KMS-11 (cell line): ENCODE results near the gene HHAT.

ENCODE experiments used
- H2AFZ ChIP-seq: fragments of 200-600 bp; sonication (generic); 2 replicates; pipeline ENCODE4 v1.6.1; 2016; ENCODE audit warnings: antibody characterized with exemption, mixed run types, low read depth
- H3K27ac ChIP-seq: fragments of 200-600 bp; sonication (generic); 2 replicates; pipeline ENCODE4 v1.6.1; 2016; ENCODE audit warnings: mild to moderate bottlenecking, mixed run types
- H3K27me3 ChIP-seq: fragments of 200-600 bp; sonication (generic); 2 replicates; pipeline ENCODE4 v1.6.1; 2017; ENCODE audit warnings: mild to moderate bottlenecking, low read depth, mixed run types, moderate library complexity; ENCODE audit not compliant: insufficient read depth
- H3K36me3 ChIP-seq: fragments of 200-600 bp; sonication (generic); 2 replicates; pipeline ENCODE4 v1.6.1; 2017; ENCODE audit warnings: mild to moderate bottlenecking, mixed run types; ENCODE audit not compliant: insufficient read depth
- H3K4me1 ChIP-seq: fragments of 200-600 bp; sonication (generic); 2 replicates; pipeline ENCODE4 v1.6.1; 2016; ENCODE audit warnings: mild to moderate bottlenecking, low read depth, mixed run types; ENCODE audit not compliant: poor library complexity, severe bottlenecking
- H3K4me2 ChIP-seq: fragments of 200-600 bp; sonication (generic); 2 replicates; pipeline ENCODE4 v1.7.0; 2016; ENCODE audit warnings: mild to moderate bottlenecking, mixed run types
- H3K4me3 ChIP-seq: fragments of 200-600 bp; sonication (generic); IDR thresholded peaks from 2 replicates; pipeline ENCODE4 v1.6.1; 2017; ENCODE audit warnings: low read depth, low read length, mixed read lengths; ENCODE audit not compliant: insufficient read depth
- H3K79me2 ChIP-seq: fragments of 200-600 bp; sonication (generic); 2 replicates; pipeline ENCODE4 v1.6.1; 2016; ENCODE audit warnings: low read depth, mixed run types; ENCODE audit not compliant: insufficient read depth
- H3K9ac ChIP-seq: fragments of 200-600 bp; sonication (generic); 2 replicates; pipeline ENCODE4 v1.6.1; 2016; ENCODE audit warnings: mild to moderate bottlenecking, mixed run types
- H4K20me1 ChIP-seq: fragments of 200-600 bp; sonication (generic); 2 replicates; pipeline ENCODE4 v1.6.1; 2016; ENCODE audit warnings: mild to moderate bottlenecking, mixed run types; ENCODE audit not compliant: insufficient read depth
- TF ChIP-seq, protein P1 (sequence below): fragments of 200-600 bp; sonication (generic); conservative IDR thresholded peaks from 2 replicates; pipeline ENCODE4 v1.6.1; 2017; ENCODE audit warnings: low read depth, mild to moderate bottlenecking, antibody characterized with exemption, low read length, moderate library complexity, mixed read lengths

HHAT gene

DNA sequence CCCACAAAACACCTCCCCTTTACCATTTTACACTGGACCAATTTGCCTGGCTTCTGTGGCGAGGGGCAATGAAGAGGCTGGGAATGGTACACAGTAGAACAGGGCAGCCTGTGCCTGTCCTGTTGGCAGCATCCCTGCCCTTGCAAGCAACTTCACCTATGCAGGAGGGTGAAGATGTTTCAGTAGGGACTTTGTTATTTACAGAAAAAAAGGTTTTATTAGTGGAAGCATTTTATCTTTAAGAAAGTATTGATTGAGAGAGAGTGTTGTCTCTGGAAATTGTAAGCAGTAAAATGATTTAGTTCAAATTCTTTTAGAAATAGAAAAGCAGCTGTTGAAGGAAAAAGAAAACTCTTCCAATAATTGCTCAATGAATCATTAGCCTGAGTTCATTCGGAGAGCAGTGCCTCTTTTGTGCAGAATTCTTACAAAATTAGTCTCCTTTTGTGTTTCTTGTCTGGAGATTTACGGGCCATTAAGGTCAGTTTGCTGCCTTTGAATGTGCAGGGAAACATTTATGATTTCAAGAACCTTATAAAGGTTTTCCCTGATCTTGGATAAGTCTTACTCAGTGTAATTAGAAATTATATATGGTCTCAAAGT is 49.1 kb downstream of the HHAT start:
- no peak overlapping the region for H3K27ac ChIP-seq
- no peak overlapping the region for H3K4me3 ChIP-seq
- TF ChIP-seq, protein P1, sequence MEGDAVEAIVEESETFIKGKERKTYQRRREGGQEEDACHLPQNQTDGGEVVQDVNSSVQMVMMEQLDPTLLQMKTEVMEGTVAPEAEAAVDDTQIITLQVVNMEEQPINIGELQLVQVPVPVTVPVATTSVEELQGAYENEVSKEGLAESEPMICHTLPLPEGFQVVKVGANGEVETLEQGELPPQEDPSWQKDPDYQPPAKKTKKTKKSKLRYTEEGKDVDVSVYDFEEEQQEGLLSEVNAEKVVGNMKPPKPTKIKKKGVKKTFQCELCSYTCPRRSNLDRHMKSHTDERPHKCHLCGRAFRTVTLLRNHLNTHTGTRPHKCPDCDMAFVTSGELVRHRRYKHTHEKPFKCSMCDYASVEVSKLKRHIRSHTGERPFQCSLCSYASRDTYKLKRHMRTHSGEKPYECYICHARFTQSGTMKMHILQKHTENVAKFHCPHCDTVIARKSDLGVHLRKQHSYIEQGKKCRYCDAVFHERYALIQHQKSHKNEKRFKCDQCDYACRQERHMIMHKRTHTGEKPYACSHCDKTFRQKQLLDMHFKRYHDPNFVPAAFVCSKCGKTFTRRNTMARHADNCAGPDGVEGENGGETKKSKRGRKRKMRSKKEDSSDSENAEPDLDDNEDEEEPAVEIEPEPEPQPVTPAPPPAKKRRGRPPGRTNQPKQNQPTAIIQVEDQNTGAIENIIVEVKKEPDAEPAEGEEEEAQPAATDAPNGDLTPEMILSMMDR: no peak
- H3K9ac ChIP-seq: no peak overlapping the region
- H3K4me2 ChIP-seq: no peak overlapping the region
- H3K79me2 ChIP-seq: no peaks in the 10 kb centered on the region
- H3K27me3 ChIP-seq: no peaks in the 10 kb centered on the region
- peaks cover 29% of the 10 kb centered on the region for H3K4me1 ChIP-seq
- no peak overlapping the region for H2AFZ ChIP-seq
- H3K36me3 ChIP-seq: no peaks in the 10 kb centered on the region
- H4K20me1 ChIP-seq: no peaks in the 10 kb centered on the region

DNA sequence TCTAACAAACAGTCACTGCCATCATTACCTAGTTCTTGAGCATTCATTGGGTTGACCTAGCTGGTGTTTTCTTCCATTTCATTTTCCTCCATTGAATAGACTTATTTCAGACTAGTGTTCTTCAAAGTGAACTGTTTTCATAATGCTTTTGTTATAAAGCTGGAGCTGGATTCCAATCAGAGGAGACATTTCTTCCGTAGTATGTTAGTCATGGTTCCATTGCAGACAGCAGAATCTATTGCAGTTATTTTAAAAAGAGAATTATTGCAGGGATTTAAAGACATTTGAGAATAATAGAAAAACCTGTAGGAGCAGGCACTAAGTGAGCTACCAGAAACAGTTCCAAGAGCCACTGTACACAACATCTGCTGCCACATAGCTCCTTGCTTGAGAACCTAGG is 50.0 kb downstream of the HHAT start:
- Histone ChIP-seq H3K36me3 (no peaks in the 10 kb centered on the region), H3K4me2 (no peak overlapping the region), H4K20me1 (no peaks in the 10 kb centered on the region), H3K27me3 (no peaks in the 10 kb centered on the region), H3K9ac (no peak overlapping the region), H2AFZ (no peak overlapping the region), H3K27ac (no peak overlapping the region), H3K4me3 (no peak overlapping the region), H3K4me1 (peaks cover 20% of the 10 kb centered on the region), H3K79me2 (no peaks in the 10 kb centered on the region)
- TF ChIP-seq, protein P1: no peak

DNA sequence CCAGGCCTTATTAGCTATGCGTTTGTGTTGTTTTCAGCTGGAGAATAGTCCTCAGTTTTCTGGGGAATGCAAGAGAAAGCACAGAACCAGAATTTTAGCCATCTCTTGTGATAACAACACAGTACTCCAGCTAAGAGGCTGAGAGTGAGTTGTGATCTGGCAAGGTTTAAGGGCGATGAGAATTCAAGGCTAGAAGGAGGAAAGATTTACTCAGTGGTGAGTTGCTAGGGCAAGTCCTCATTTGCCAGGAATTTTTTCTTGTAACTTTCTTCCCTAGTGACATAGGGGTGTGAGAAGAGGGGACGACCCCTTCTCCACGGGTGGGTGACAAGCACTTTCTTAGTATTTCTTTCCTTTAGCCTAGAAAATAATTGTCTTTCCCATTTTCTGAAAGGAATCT is 53.2 kb downstream of the HHAT start:
- H3K4me2 ChIP-seq: no peak overlapping the region
- H2AFZ ChIP-seq: no peak overlapping the region

DNA sequence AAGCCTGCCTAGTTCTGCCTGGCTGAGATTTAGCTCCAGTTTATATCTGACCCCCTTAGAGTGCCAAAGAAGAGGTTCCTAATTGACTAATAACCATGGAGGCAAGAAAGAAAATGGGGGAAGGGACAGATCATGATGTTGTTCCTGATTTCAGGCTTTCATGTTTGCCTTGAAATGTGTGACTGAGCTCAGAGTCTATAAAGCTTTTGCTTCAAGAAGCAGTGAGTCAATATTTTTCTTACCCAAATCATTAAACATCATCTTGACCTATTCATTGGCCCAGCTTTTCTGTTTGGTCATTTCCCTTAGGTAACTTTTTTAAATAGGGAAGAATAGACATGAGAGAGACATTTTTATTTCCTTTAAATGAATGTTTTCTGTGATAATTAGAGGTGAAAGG is 55.9 kb downstream of the HHAT start:
- H3K4me3 ChIP-seq: no peak overlapping the region
- H3K27me3 ChIP-seq: no peaks in the 10 kb centered on the region
- no peaks in the 10 kb centered on the region for H3K36me3 ChIP-seq
- H4K20me1 ChIP-seq: no peaks in the 10 kb centered on the region
- TF ChIP-seq, protein P1: no peak
- H3K4me1 ChIP-seq: peaks cover 25% of the 10 kb centered on the region
- H3K79me2 ChIP-seq: no peaks in the 10 kb centered on the region
- no peak overlapping the region for H3K4me2 ChIP-seq
- no peak overlapping the region for H2AFZ ChIP-seq
- H3K9ac ChIP-seq: no peak overlapping the region
- H3K27ac ChIP-seq: no peak overlapping the region

More for the DNA sequence above, 53.2 kb downstream of the HHAT start:
- H3K9ac ChIP-seq: no peak overlapping the region
- H3K4me1 ChIP-seq: peaks cover 7% of the 10 kb centered on the region
- no peak overlapping the region for H3K27ac ChIP-seq
- no peaks in the 10 kb centered on the region for H3K79me2 ChIP-seq
- TF ChIP-seq, protein P1: no peak
- H3K27me3 ChIP-seq: no peaks in the 10 kb centered on the region
- H4K20me1 ChIP-seq: no peaks in the 10 kb centered on the region
- no peaks in the 10 kb centered on the region for H3K36me3 ChIP-seq
- H3K4me3 ChIP-seq: no peak overlapping the region
